B cell (primary cell): ENCODE results near the gene PDE4B. TPM values are rescaled to one million over a fixed set of nuclear protein-coding genes. Genes with fewer than 3 reads are reported as not detected.

Experiments
- ATAC-seq: fragments of 200-7000 bp; cut with Tn5 transposase; one replicate; pipeline ENCODE4 v1.10.0; 2021; ENCODE audit warnings: low read depth, mild to moderate bottlenecking, moderate number of reproducible peaks, moderate library complexity
- CTCF ChIA-PET: fragments of 350-600 bp; sonication (Branson Sonifier 250); formaldehyde crosslinking; loops from one replicate; lab custom pipeline; 2021; ENCODE audit warnings: antibody characterized with exemption, inconsistent platforms; lab: Charles Lee
- POLR2A ChIA-PET: fragments of 350-600 bp; sonication (Branson Sonifier 250); formaldehyde crosslinking; loops from one replicate; lab custom pipeline; 2021; ENCODE audit warnings: antibody characterized with exemption; lab: Charles Lee
- DNase-seq: peaks from one replicate; pipeline ENCODE4 v3.0.0; 2013
- H2AFZ ChIP-seq: 2 replicates; pipeline ENCODE4 v1.6.1; 2012; ENCODE audit warnings: mild to moderate bottlenecking, low read depth, low read length; ENCODE audit not compliant: insufficient read depth, poor library complexity, severe bottlenecking
- H3K27ac ChIP-seq, 2 donors: 1 replicate in 1 of 2; 2 replicates in 1 of 2; pipeline ENCODE4 v1.5.1; 2012 to 2013; ENCODE audit warnings: low read length in 2 of 2, mild to moderate bottlenecking in 2 of 2, moderate library complexity in 1 of 2
- H3K27me3 ChIP-seq, 4 experiments: fragments of 200-600 bp in 1 of 4; sonication (generic) in 1 of 4; replicated peaks in 1 of 4; 1 replicate in 2 of 4; 2 replicates in 2 of 4; pipeline versions ENCODE4 v1.6.1 to v1.7.0; 2013 to 2016; ENCODE audit warnings: low read length in 3 of 4, mild to moderate bottlenecking in 2 of 4, mixed read lengths in 1 of 4, moderate library complexity in 1 of 4; ENCODE audit not compliant: insufficient read depth in 4 of 4, control insufficient read depth in 3 of 4; ENCODE audit errors: control extremely low read depth in 1 of 4
- H3K36me3 ChIP-seq, 2 experiments: replicated peaks in 1 of 2; 1 replicate in 1 of 2; 2 replicates in 1 of 2; pipeline versions ENCODE4 v1.6.1 to v1.7.1; 2013; ENCODE audit warnings: low read length in 1 of 2; ENCODE audit not compliant: insufficient read depth in 2 of 2, control insufficient read depth in 1 of 2; ENCODE audit errors: control extremely low read depth in 1 of 2, extremely low read depth in 1 of 2
- H3K4me1 ChIP-seq, 2 donors: fragments of 200-600 bp in 1 of 2; sonication (generic) in 1 of 2; 1 replicate in 1 of 2; 2 replicates in 1 of 2; pipeline versions ENCODE4 v1.5.1 to v1.6.1; 2013 to 2017; ENCODE audit warnings: low read length in 2 of 2; ENCODE audit not compliant: control insufficient read depth in 2 of 2, insufficient read depth in 2 of 2
- H3K4me2 ChIP-seq: replicated peaks from 2 replicates; pipeline ENCODE3; 2012; ENCODE audit warnings: mild to moderate bottlenecking, low read depth, low read length; ENCODE audit not compliant: poor library complexity, severe bottlenecking
- H3K4me3 ChIP-seq, 5 experiments: fragments of 200-600 bp in 1 of 5; sonication (generic) in 1 of 5; 1 replicate in 3 of 5; 2 replicates in 2 of 5; pipeline versions ENCODE4 v1.5.1 to v1.7.0; 2011 to 2016; ENCODE audit warnings: low read length in 4 of 5, mild to moderate bottlenecking in 4 of 5, low read depth in 2 of 5, control low read depth in 1 of 5, moderate library complexity in 1 of 5; ENCODE audit not compliant: insufficient read depth in 1 of 5; ENCODE audit errors: control extremely low read depth in 1 of 5, extremely low read depth in 1 of 5
- H3K79me2 ChIP-seq: fragments of 200-600 bp; sonication (generic); one replicate; pipeline ENCODE4 v1.6.0; 2016; ENCODE audit warnings: low read length; ENCODE audit not compliant: control insufficient read depth, insufficient read depth
- H3K9ac ChIP-seq: fragments of 200-600 bp; sonication (generic); 2 replicates; pipeline ENCODE4 v1.6.1; 2017; ENCODE audit warnings: mild to moderate bottlenecking, low read length, moderate library complexity
- H3K9me3 ChIP-seq, 3 donors: one replicate each; pipeline versions ENCODE4 v1.6.1 to v1.7.1; 2013; ENCODE audit warnings: low read length in 2 of 3; ENCODE audit not compliant: control insufficient read depth in 2 of 3, insufficient read depth in 1 of 3; ENCODE audit errors: control extremely low read depth in 1 of 3
- H4K20me1 ChIP-seq: 2 replicates; pipeline ENCODE4 v1.6.0; 2012; ENCODE audit warnings: mild to moderate bottlenecking, low read length; ENCODE audit not compliant: insufficient read depth, control insufficient read depth, poor library complexity, severe bottlenecking
- H3K27ac Mint-ChIP-seq: one replicate; pipeline ENCODE4 v1.8.0; 2021; ENCODE audit warnings: mixed read lengths
- H3K27me3 Mint-ChIP-seq: one replicate; pipeline ENCODE4 v1.8.0; 2021; ENCODE audit warnings: mixed read lengths
- H3K4me1 Mint-ChIP-seq: one replicate; pipeline ENCODE4 v1.8.0; 2021; ENCODE audit warnings: mixed read lengths
- H3K4me3 Mint-ChIP-seq: one replicate; pipeline ENCODE4 v1.8.0; 2021; ENCODE audit warnings: mixed read lengths
- H3K9me3 Mint-ChIP-seq: one replicate; pipeline ENCODE4 v1.8.0; 2022; ENCODE audit warnings: mixed read lengths; ENCODE audit not compliant: insufficient read depth
- CTCF ChIP-seq: fragments of 200-600 bp; IDR thresholded peaks from one replicate; pipeline ENCODE4 v1.8.0; 2022; ENCODE audit warnings: antibody characterized with exemption, mild to moderate bottlenecking
- EZH2 ChIP-seq: IDR thresholded peaks from 2 replicates; pipeline ENCODE4 v1.6.1; 2012; ENCODE audit warnings: borderline replicate concordance, low read depth, mild to moderate bottlenecking, moderate library complexity, low read length; ENCODE audit not compliant: insufficient read depth, poor library complexity, severe bottlenecking
- WGBS: methylation state at CpG from one replicate; pipeline ENCODE4 v1.1.5; 2013; ENCODE audit warnings: missing lambda C conversion rate; ENCODE audit not compliant: insufficient coverage; 5-methylcytosine and 5-hydroxymethylcytosine counted together
- intact Hi-C: fragments of 100-400 bp; cut with micrococcal nuclease; formaldehyde crosslinking; loops from one replicate; pipeline ENCODE4 v1.10.0; 2022
- polyA minus RNA-seq: library from RNA; depleted of rRNA, polyadenylated mRNA; stranded (reverse); fragments of >200 nt; gene quantifications from 2 replicates; pipeline ENCODE4 v1.2.3, GENCODE V29; 2012
- polyA plus RNA-seq: library from polyadenylated mRNA; depleted of rRNA; stranded (reverse); fragments of >200 nt; gene quantifications from 2 replicates; pipeline ENCODE4 v1.2.3, GENCODE V29; 2012
- total RNA-seq, 2 donors: library from RNA; stranded (reverse); fragments of 120-200 nt in 1 of 2; gene quantifications; 1 replicate in 1 of 2; 2 replicates in 1 of 2; pipeline versions ENCODE4 v1.2.3 to v1.2.4, GENCODE V29; 2013 to 2022

PDE4B gene
- total RNA-seq (241 and 242 TPM in 2 replicates), polyA plus RNA-seq (63.7 and 83.4 TPM in 2 replicates), polyA minus RNA-seq (63.8 and 116 TPM in 2 replicates)
- 108 TPM for total RNA-seq (2013)

GRCh38 chr1:65792669-65793358 is at the start of gene PDE4B:
PDE4B (plus strand) TSS chr1:65792895.
- H2AFZ ChIP-seq: no peak within 1 kb of the TSS
- H3K4me3 ChIP-seq: no peak within 1 kb of the TSS
- no peak within 1 kb of the TSS for H3K4me3 Mint-ChIP-seq

More at GRCh38 chr1:65792669-65793358, at the start of gene PDE4B:
- 2% methylated on average over 59 of the region's 67 CpGs for WGBS
- H3K9me3 ChIP-seq: peaks cover 0 to 13% (median 3%) of the 10 kb centered on the region in 3 donors
- peaks cover 5% of the 10 kb centered on the region for H3K9me3 Mint-ChIP-seq
- no peaks in the 10 kb centered on the region for H4K20me1 ChIP-seq
- CTCF ChIA-PET: no interaction called here
- DNase-seq (no peak), ATAC-seq (no peak)
- intact Hi-C loops: no loop called here
- no peak within 1 kb of the TSS for H3K9ac ChIP-seq
- no peaks in the 10 kb centered on the region for H3K36me3 ChIP-seq
- H3K4me2 ChIP-seq: no peak within 1 kb of the TSS
- H3K27me3 ChIP-seq: peaks cover 0 to 18% (median 5%) of the 10 kb centered on the region in 4 experiments
- H3K27ac Mint-ChIP-seq: no peak within 1 kb of the TSS
- no peak for TF ChIP-seq CTCF
- no peak for TF ChIP-seq EZH2
- no peaks in the 10 kb centered on the region for H3K4me1 ChIP-seq
- no peaks in the 10 kb centered on the region for H3K79me2 ChIP-seq
- peaks cover 42% of the 10 kb centered on the region for H3K27me3 Mint-ChIP-seq
- POLR2A ChIA-PET: no interaction called here
- H3K27ac ChIP-seq: no peak within 1 kb of the TSS
- no peaks in the 10 kb centered on the region for H3K4me1 Mint-ChIP-seq
